ENCODE data around the gene TNFRSF18.

- no peak for TF ChIP-seq CTCF (IDR thresholded peaks at IDR 0.05)
- no peak for TF ChIP-seq POLR2A (IDR thresholded peaks at IDR 0.05)
Measured at GRCh38 chr1:1239614-1240347, 33.4 kb upstream of the TNFRSF18 start.

All from right lobe of liver (tissue), 4 donors.